Measurements from ENCODE around the gene PUM2.

The PUM2 gene

GRCh38 chr2:20346565-20347381 lies 3.9 kb downstream of the PUM2 start:
- no peak for DNase-seq

- DNase-seq = no peak
Observed at GRCh38 chr2:20343128-20343527, 7.5 kb downstream of the PUM2 start.

GRCh38 chr2:20339012-20339411 lies 11.6 kb downstream of the PUM2 start:
- no peak for DNase-seq

GRCh38 chr2:20334605-20335203 lies 15.9 kb downstream of the PUM2 start:
- no peak for DNase-seq

GRCh38 chr2:20333738-20334137 lies 16.9 kb downstream of the PUM2 start:
- DNase-seq = no peak

GRCh38 chr2:20330192-20330591 lies 20.5 kb downstream of the PUM2 start:
- DNase-seq = no peak

- DNase-seq = no peak
Observed at GRCh38 chr2:20327370-20327769, 23.3 kb downstream of the PUM2 start.

- DNase-seq = peak in 26 of 56 donors; percentile 2 to 71 (median 22)
Observed at GRCh38 chr2:20326163-20326780, 24.4 kb downstream of the PUM2 start.

GRCh38 chr2:20322527-20323300 lies 27.9 kb downstream of the PUM2 start:
- no peak for DNase-seq

- no peak for DNase-seq
Observed at GRCh38 chr2:20317690-20318089, 33.0 kb downstream of the PUM2 start.

- no peak for DNase-seq
Observed at GRCh38 chr2:20317197-20317596, 33.4 kb downstream of the PUM2 start.

- DNase-seq = no peak
Observed at GRCh38 chr2:20314562-20315501, 35.8 kb downstream of the PUM2 start.

GRCh38 chr2:20313659-20314058 lies 37.0 kb downstream of the PUM2 start:
- no peak for DNase-seq

- no peak for DNase-seq
Observed at GRCh38 chr2:20309001-20309400, 41.6 kb downstream of the PUM2 start.

- no peak for DNase-seq
Observed at GRCh38 chr2:20307311-20307710, 43.3 kb downstream of the PUM2 start.

GRCh38 chr2:20304411-20304810 lies 46.2 kb downstream of the PUM2 start:
- DNase-seq = no peak

- no peak for DNase-seq
Observed at GRCh38 chr2:20303966-20304365, 46.7 kb downstream of the PUM2 start.

GRCh38 chr2:20302019-20302418 lies 48.6 kb downstream of the PUM2 start:
- no peak for DNase-seq

- DNase-seq = no peak
Observed at GRCh38 chr2:20300656-20301055, 50.0 kb downstream of the PUM2 start.

GRCh38 chr2:20299113-20299512 lies 51.5 kb downstream of the PUM2 start:
- DNase-seq = peak in 1 of 56 donors; percentile 4

GRCh38 chr2:20294231-20294630 lies 56.4 kb downstream of the PUM2 start:
- DNase-seq = no peak

Data from amygdala (tissue), 56 donors.